MCF 10A (cell line): ENCODE data around the gene ADARB1. TPM values are rescaled to one million over a fixed set of nuclear protein-coding genes. Genes with fewer than 3 reads are reported as not detected.

Source experiments
- BruUV-seq: library from RNA; stranded (reverse); fragments of 400-500 nt; replicated peaks from 2 replicates; lab custom pipeline; 2021; lab: Mats Ljungman, UMichigan
- CTCF ChIA-PET: fragments of 300-600 bp; sonication (Branson Sonifier 250); formaldehyde crosslinking; extraction: SDS; loops from one replicate; lab custom pipeline; 2021; ENCODE audit warnings: antibody characterized with exemption, inconsistent platforms; lab: Yijun Ruan, JAX
- POLR2A ChIA-PET: fragments of 300-600, 350-650 bp; sonication (Branson Sonifier 250); formaldehyde crosslinking; extraction: SDS; loops from one replicate; lab custom pipeline; 2020; ENCODE audit warnings: antibody characterized with exemption, inconsistent platforms; lab: Yijun Ruan, JAX
- DNase-seq: peaks from one replicate; pipeline ENCODE4 v3.0.0-alpha.2; 2018; ENCODE audit not compliant: unreplicated experiment
- H3K27ac Mint-ChIP-seq: one replicate; pipeline ENCODE4 v1.8.0; 2022; ENCODE audit warnings: mild to moderate bottlenecking, low read depth, mixed read lengths; ENCODE audit not compliant: unreplicated experiment
- H3K27me3 Mint-ChIP-seq: one replicate; pipeline ENCODE4 v1.8.0; 2022; ENCODE audit warnings: mixed read lengths; ENCODE audit not compliant: insufficient read depth, unreplicated experiment
- H3K36me3 Mint-ChIP-seq: one replicate; pipeline ENCODE4 v1.8.0; 2022; ENCODE audit warnings: mild to moderate bottlenecking, moderate library complexity, mixed read lengths; ENCODE audit not compliant: insufficient read depth, unreplicated experiment
- H3K4me1 Mint-ChIP-seq: one replicate; pipeline ENCODE4 v1.8.0; 2022; ENCODE audit warnings: mixed read lengths; ENCODE audit not compliant: insufficient read depth, unreplicated experiment
- H3K4me3 Mint-ChIP-seq: one replicate; pipeline ENCODE4 v1.8.0; 2022; ENCODE audit warnings: mild to moderate bottlenecking, moderate library complexity, mixed read lengths; ENCODE audit not compliant: unreplicated experiment
- H3K9me3 Mint-ChIP-seq: one replicate; pipeline ENCODE4 v1.8.0; 2022; ENCODE audit warnings: mixed read lengths; ENCODE audit not compliant: unreplicated experiment
- CTCF ChIP-seq: fragments of 200-600 bp; IDR thresholded peaks from one replicate; pipeline ENCODE4 v1.8.0; 2022; ENCODE audit warnings: antibody characterized with exemption, mild to moderate bottlenecking; ENCODE audit not compliant: unreplicated experiment
- intact Hi-C: fragments of 100-400 bp; cut with micrococcal nuclease; formaldehyde crosslinking; loops from 2 replicates; pipeline ENCODE4 v1.14.1; 2022
- total RNA-seq: library from RNA; stranded (reverse); gene quantifications from 2 replicates; pipeline ENCODE4 v1.2.3, GENCODE V29; 2022

The ADARB1 gene
- total RNA-seq, 1 experiment from 2014 or later = 19.4 TPM

- ChIA-PET POLR2A (no interaction called here), CTCF (interaction anchor here (1.5 kb wide), 1 partner anchor 92 kb away, joined by 3 read pairs; no protein-coding TSS in a partner anchor)
- intact Hi-C loops = no loop called here
- DNase-seq = no peak
- no TSS peak for BruUV-seq
- Mint-ChIP-seq H3K27ac (no peak overlapping the region), H3K9me3 (no peaks in the 10 kb centered on the region), H3K27me3 (peaks cover 28% of the 10 kb centered on the region), H3K36me3 (no peaks in the 10 kb centered on the region), H3K4me3 (no peak overlapping the region), H3K4me1 (peaks cover 11% of the 10 kb centered on the region)
- no peak for TF ChIP-seq CTCF
Observed at GRCh38 chr21:45231705-45232104, 157.3 kb downstream of the ADARB1 start.

GRCh38 chr21:45234127-45234526 lies 159.7 kb downstream of the ADARB1 start:
- no peaks in the 10 kb centered on the region for H3K4me1 Mint-ChIP-seq
- TF ChIP-seq CTCF = no peak
- no peaks in the 10 kb centered on the region for H3K36me3 Mint-ChIP-seq
- DNase-seq = no peak
- no peak overlapping the region for H3K4me3 Mint-ChIP-seq
- H3K27me3 Mint-ChIP-seq = peaks cover 39% of the 10 kb centered on the region
- intact Hi-C loops = no loop called here
- CTCF ChIA-PET = interaction anchor here (0.8 to 1.5 kb wide), 2 partner anchors 94 to 284 kb away, joined by 3 to 7 read pairs; no protein-coding TSS in a partner anchor
- BruUV-seq = no TSS peak
- no peaks in the 10 kb centered on the region for H3K9me3 Mint-ChIP-seq
- POLR2A ChIA-PET = interaction anchor here (0.6 kb wide), 1 partner anchor 231 kb away, joined by 3 read pairs; no protein-coding TSS in a partner anchor
- H3K27ac Mint-ChIP-seq = no peak overlapping the region

GRCh38 chr21:45234965-45235364 lies 160.6 kb downstream of the ADARB1 start:
- no peaks in the 10 kb centered on the region for H3K9me3 Mint-ChIP-seq
- BruUV-seq = no TSS peak
- intact Hi-C loops = no loop called here
- POLR2A ChIA-PET = no interaction called here
- no peak for DNase-seq
- H3K36me3 Mint-ChIP-seq = no peaks in the 10 kb centered on the region
- CTCF ChIA-PET = interaction anchor here (0.8 to 1.5 kb wide), 2 partner anchors 95 to 285 kb away, joined by 3 to 7 read pairs; no protein-coding TSS in a partner anchor
- H3K27ac Mint-ChIP-seq = no peak overlapping the region
- H3K27me3 Mint-ChIP-seq = peaks cover 39% of the 10 kb centered on the region
- TF ChIP-seq CTCF = no peak
- H3K4me3 Mint-ChIP-seq = no peak overlapping the region
- H3K4me1 Mint-ChIP-seq = no peaks in the 10 kb centered on the region

GRCh38 chr21:45235488-45235887 lies 161.1 kb downstream of the ADARB1 start:
- H3K36me3 Mint-ChIP-seq = no peaks in the 10 kb centered on the region
- TF ChIP-seq CTCF = no peak
- H3K4me3 Mint-ChIP-seq = no peak overlapping the region
- no peaks in the 10 kb centered on the region for H3K9me3 Mint-ChIP-seq
- BruUV-seq = no TSS peak
- H3K27me3 Mint-ChIP-seq = peaks cover 39% of the 10 kb centered on the region
- H3K4me1 Mint-ChIP-seq = no peaks in the 10 kb centered on the region
- POLR2A ChIA-PET = no interaction called here
- H3K27ac Mint-ChIP-seq = no peak overlapping the region
- DNase-seq = no peak
- intact Hi-C loops = no loop called here
- CTCF ChIA-PET = interaction anchor here (0.9 to 1.5 kb wide), 2 partner anchors 20 to 95 kb away, joined by 3 to 7 read pairs; no protein-coding TSS in a partner anchor
